Endodermal cell (in vitro differentiated cells): Measurements from ENCODE around the gene PRRG2. TPM values are rescaled to one million over a fixed set of nuclear protein-coding genes. Genes with fewer than 3 reads are reported as not detected.

Experiments
- DNase-seq: peaks from one replicate; pipeline ENCODE4 v3.0.0-alpha.2; 2017
- H3K27ac ChIP-seq: 2 replicates; pipeline ENCODE4 v1.5.1; 2013; ENCODE audit warnings: mild to moderate bottlenecking, low read depth, low read length, moderate library complexity
- H3K27me3 ChIP-seq: 2 replicates; pipeline ENCODE4 v1.6.1; 2013; ENCODE audit warnings: mild to moderate bottlenecking, low read length, moderate library complexity; ENCODE audit not compliant: insufficient read depth, control insufficient read depth, poor library complexity, severe bottlenecking
- H3K36me3 ChIP-seq: 2 replicates; pipeline ENCODE4 v1.7.0; 2013; ENCODE audit warnings: mild to moderate bottlenecking, low read length, moderate library complexity; ENCODE audit not compliant: control insufficient read depth, insufficient read depth
- H3K4me1 ChIP-seq: one replicate; pipeline ENCODE4 v1.7.0; 2013; ENCODE audit warnings: low read length; ENCODE audit not compliant: control insufficient read depth, insufficient read depth
- H3K4me3 ChIP-seq: 2 replicates; pipeline ENCODE4 v1.5.1; 2013; ENCODE audit warnings: mild to moderate bottlenecking, low read length, moderate library complexity
- H3K9ac ChIP-seq: 2 replicates; pipeline ENCODE4 v1.6.1; 2013; ENCODE audit warnings: mild to moderate bottlenecking, low read length, moderate library complexity; ENCODE audit not compliant: poor library complexity, severe bottlenecking; ENCODE audit errors: extremely low read depth
- H3K9me3 ChIP-seq: 2 replicates; pipeline ENCODE4 v1.6.1; 2013; ENCODE audit warnings: mild to moderate bottlenecking, low read length, moderate library complexity; ENCODE audit not compliant: control insufficient read depth
- H3K27ac Mint-ChIP-seq: 2 replicates; pipeline ENCODE4 v1.8.0; 2020; ENCODE audit warnings: mixed read lengths
- H3K27me3 Mint-ChIP-seq: 2 replicates; pipeline ENCODE4 v1.8.0; 2021; ENCODE audit warnings: mild to moderate bottlenecking, mixed read lengths; ENCODE audit not compliant: insufficient read depth
- H3K36me3 Mint-ChIP-seq: 2 replicates; pipeline ENCODE4 v1.8.0; 2020; ENCODE audit warnings: low read depth, mixed read lengths
- H3K4me1 Mint-ChIP-seq: 2 replicates; pipeline ENCODE4 v1.8.0; 2020; ENCODE audit warnings: mixed read lengths
- H3K4me3 Mint-ChIP-seq: 2 replicates; pipeline ENCODE4 v1.8.0; 2020; ENCODE audit warnings: mild to moderate bottlenecking, moderate library complexity, mixed read lengths
- H3K9me3 Mint-ChIP-seq: 2 replicates; pipeline ENCODE4 v1.8.0; 2020; ENCODE audit warnings: mild to moderate bottlenecking, mixed read lengths
- WGBS, 2 experiments: methylation state at CpG; one replicate each; pipeline versions ENCODE4 v1.1.5 to v1.1.7; 2013; ENCODE audit warnings: missing lambda C conversion rate in 2 of 2, mixed read lengths in 1 of 2; ENCODE audit not compliant: insufficient coverage in 1 of 2, insufficient read length in 1 of 2; 5-methylcytosine and 5-hydroxymethylcytosine counted together
- total RNA-seq, 2 donors: library from RNA; stranded (reverse); fragmentation: NEBNext Ultra II Directional in 1 of 2; extraction: Animal tissue kit (Norgen Biotek cat#: 25700) in 1 of 2; gene quantifications; 2 replicates in 1 of 2; 3 replicates in 1 of 2; pipeline ENCODE4 v1.2.1, GENCODE V29; 2021
- TF ChIP-seq, protein P1 (sequence below): fragments of 200-600 bp; sonication (generic); conservative IDR thresholded peaks from 2 replicates; pipeline ENCODE4 v1.5.0; 2021; ENCODE audit warnings: antibody characterized with exemption, mild to moderate bottlenecking

Gene PRRG2
- total RNA-seq, 2 donors from 2014 or later: 3.7 to 6.9 TPM

DNA sequence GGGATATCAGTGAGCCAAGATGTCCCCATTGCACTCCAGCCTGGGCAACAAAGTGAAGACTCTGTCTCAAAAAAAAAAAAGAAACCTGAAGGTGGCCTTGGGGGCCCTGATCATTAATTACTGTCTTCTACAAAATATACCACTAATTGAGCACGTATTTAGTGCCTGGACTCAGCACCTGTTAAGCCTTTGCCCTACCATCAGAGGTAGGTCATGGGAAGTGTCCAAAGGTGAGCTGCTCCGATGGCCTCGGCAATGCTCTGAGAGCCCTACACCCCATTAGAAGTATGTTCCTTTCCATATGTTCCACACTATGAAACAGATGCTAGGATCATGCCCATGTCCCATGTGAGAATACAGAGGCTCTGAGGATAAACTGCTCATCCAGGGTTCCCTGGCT lies 21.7 kb upstream of the PRRG2 start:
- Mint-ChIP-seq H3K27me3 (no peaks in the 10 kb centered on the region), H3K9me3 (no peaks in the 10 kb centered on the region), H3K27ac (no peak overlapping the region), H3K36me3 (peaks cover 50% of the 10 kb centered on the region), H3K4me3 (no peak overlapping the region), H3K4me1 (no peaks in the 10 kb centered on the region)
- H3K36me3 ChIP-seq: peaks cover 50% of the 10 kb centered on the region
- peak overlapping the region; percentile 32 for H3K27ac ChIP-seq
- H3K4me1 ChIP-seq: no peaks in the 10 kb centered on the region
- DNase-seq: no peak
- H3K9me3 ChIP-seq: no peaks in the 10 kb centered on the region
- H3K9ac ChIP-seq: no peak overlapping the region
- no peak overlapping the region for H3K4me3 ChIP-seq
- no peaks in the 10 kb centered on the region for H3K27me3 ChIP-seq
- WGBS, 2 experiments: 88 to 100% methylated on average over 2 to 3 of the region's 3 CpGs
- TF ChIP-seq, protein P1, sequence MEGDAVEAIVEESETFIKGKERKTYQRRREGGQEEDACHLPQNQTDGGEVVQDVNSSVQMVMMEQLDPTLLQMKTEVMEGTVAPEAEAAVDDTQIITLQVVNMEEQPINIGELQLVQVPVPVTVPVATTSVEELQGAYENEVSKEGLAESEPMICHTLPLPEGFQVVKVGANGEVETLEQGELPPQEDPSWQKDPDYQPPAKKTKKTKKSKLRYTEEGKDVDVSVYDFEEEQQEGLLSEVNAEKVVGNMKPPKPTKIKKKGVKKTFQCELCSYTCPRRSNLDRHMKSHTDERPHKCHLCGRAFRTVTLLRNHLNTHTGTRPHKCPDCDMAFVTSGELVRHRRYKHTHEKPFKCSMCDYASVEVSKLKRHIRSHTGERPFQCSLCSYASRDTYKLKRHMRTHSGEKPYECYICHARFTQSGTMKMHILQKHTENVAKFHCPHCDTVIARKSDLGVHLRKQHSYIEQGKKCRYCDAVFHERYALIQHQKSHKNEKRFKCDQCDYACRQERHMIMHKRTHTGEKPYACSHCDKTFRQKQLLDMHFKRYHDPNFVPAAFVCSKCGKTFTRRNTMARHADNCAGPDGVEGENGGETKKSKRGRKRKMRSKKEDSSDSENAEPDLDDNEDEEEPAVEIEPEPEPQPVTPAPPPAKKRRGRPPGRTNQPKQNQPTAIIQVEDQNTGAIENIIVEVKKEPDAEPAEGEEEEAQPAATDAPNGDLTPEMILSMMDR: no peak

DNA sequence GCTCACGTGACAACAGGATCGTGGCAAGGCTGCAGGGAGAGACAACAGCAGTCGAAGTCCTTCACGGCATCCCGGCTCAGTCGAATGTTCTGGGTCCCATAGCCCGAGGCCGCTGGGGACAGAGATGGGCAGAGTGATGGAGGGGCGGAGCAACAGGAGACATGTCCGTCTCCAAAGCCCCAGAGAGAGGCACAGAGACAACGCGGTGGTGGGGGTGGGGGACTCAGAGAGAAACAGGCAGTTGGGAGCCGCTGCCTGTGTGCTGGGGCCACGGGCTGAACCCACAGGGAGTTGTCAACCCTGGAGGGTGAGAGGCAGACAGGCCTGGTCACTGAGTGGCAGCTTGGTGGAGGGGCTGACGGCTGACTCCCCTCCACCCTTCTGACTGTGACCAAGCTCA lies 21.2 kb upstream of the PRRG2 start:
- TF ChIP-seq, protein P1: no peak
- Histone ChIP-seq H3K27ac (peak overlapping the region; percentile 32), H3K9ac (no peak overlapping the region), H3K27me3 (no peaks in the 10 kb centered on the region), H3K36me3 (peaks cover 47% of the 10 kb centered on the region), H3K9me3 (no peaks in the 10 kb centered on the region), H3K4me1 (no peaks in the 10 kb centered on the region), H3K4me3 (no peak overlapping the region)
- H3K27ac Mint-ChIP-seq: no peak overlapping the region
- no peak for DNase-seq
- no peaks in the 10 kb centered on the region for H3K9me3 Mint-ChIP-seq
- H3K4me3 Mint-ChIP-seq: no peak overlapping the region
- 82 to 90% methylated on average over 10 to 15 of the region's 15 CpGs for WGBS, 2 experiments
- peaks cover 49% of the 10 kb centered on the region for H3K36me3 Mint-ChIP-seq
- H3K27me3 Mint-ChIP-seq: no peaks in the 10 kb centered on the region
- H3K4me1 Mint-ChIP-seq: no peaks in the 10 kb centered on the region

DNA sequence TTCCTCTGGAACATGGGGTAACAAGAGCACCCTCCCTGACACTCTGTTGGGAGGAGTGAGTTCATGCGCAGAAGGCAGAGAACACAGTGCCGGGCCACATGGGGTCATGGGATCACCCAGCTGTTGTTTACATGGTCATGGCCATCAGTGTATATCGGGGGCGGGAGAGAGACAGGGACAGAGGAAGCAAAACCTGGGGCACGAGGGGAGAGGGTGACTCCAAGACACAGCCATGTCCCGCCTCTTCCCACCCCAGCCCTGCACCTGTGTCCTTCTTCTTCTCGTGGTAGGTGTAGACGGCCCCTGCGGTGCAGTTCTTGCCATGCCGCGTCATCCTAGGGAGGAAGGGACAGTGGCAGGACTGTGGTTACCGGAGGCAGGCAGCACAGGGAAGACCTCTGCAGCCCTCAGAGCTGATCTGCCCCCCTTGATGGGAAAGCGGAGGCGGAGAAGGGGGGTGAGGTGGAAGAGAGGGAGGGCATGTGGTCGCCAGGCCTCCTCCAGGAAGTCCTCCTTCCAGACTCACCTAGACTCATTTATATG lies 20.7 kb upstream of the PRRG2 start:
- WGBS, 2 experiments: 91 to 97% methylated on average over 10 to 14 of the region's 15 CpGs
- peak overlapping the region; percentile 61 for H3K27ac Mint-ChIP-seq
- H3K27me3 Mint-ChIP-seq: no peaks in the 10 kb centered on the region
- Histone ChIP-seq H3K27ac (no peak overlapping the region), H3K36me3 (peaks cover 43% of the 10 kb centered on the region), H3K4me1 (no peaks in the 10 kb centered on the region), H3K9me3 (no peaks in the 10 kb centered on the region), H3K4me3 (no peak overlapping the region), H3K9ac (no peak overlapping the region), H3K27me3 (no peaks in the 10 kb centered on the region)
- H3K36me3 Mint-ChIP-seq: peaks cover 49% of the 10 kb centered on the region
- H3K4me1 Mint-ChIP-seq: no peaks in the 10 kb centered on the region
- TF ChIP-seq, protein P1: no peak
- no peak overlapping the region for H3K4me3 Mint-ChIP-seq
- no peak for DNase-seq
- H3K9me3 Mint-ChIP-seq: no peaks in the 10 kb centered on the region
